GM19328 (cell line): Measurements from ENCODE around the gene SLC25A20.
"Not testable (repeated sequence)": the region's sequence is repeated elsewhere in the genome, so short reads cannot be mapped to it uniquely, and the experiment has no call there.

Experiments
- ATAC-seq: cut with Tn5 transposase; IDR thresholded peaks from one replicate; pipeline ENCODE4 v1.9.1; 2021; ENCODE audit warnings: mild to moderate bottlenecking, moderate library complexity; ENCODE audit not compliant: unreplicated experiment

Gene SLC25A20

DNA sequence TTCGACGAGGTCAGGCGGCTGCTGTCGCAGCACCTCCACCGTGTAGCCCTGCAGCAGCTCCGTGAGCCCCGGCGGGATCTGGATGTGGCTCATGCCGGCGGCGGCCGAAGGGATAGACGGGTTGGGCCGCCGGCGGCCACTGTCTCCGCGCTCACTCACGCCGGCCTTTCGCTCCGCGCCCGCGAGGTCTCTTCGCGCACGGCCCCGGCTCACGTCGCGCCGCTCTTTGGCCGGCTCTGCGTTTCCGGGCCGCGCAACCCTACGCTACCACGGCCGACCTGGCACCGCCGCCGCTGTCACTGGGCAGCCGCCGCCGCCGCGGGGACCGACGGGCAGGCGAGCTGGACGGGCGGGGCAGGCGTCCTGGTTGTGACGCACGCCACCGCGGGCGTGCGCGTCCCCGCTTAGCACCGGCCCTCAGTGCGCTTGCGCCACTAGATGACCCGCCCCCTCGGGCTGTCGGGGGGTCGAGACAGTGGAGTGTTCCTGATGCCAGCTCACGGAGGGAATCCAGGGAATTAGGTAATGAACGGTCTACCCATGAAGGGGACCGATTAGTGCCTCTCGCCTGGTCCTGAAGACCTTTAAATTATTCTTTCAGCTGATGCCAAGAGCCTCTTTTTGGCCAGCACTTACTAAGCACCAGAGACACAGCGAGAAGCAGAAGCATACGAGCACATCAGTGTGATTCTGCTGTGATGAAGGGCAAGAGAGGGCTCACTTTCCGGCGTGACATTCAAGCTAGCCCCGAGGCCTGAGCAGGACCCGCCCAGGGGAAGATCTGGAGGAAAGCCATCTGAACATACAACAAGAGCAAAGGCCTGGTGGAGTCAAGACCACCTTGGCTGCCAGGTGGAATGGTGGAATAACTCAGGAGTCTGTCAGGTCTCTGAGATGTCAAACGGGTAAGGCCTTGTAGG lies 50.9 kb downstream of the SLC25A20 start, which contains the start of gene PRKAR2A:
TSS of gene PRKAR2A (minus strand) at position 371 of the 920 bp plus-strand sequence. CDS start at position 93, 278 bp downstream.
- ATAC-seq = peak; percentile 88

DNA sequence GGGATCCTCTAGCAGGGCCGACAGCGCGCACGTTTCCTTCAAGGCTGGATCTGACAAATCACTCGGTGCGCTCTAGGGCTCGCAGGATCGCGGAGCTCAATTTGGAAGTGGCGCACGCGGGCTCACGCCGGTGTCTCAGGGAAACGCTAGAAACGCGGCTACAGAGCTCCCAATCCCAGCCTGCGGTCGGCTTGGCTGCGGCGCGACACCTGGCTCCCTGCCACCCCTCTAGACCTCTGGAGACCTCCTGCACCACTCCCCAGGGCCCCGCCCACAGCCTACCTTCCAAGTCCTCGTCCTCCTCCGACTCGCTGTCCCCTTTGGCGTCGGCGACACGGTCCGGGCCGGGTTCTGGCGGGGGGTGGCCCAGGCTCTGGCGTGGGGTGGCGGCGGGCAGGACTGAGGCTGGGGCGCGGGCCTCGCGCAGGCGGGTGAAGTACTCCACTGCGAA lies 51.6 kb downstream of the SLC25A20 start:
- ATAC-seq = peak; percentile 20

DNA sequence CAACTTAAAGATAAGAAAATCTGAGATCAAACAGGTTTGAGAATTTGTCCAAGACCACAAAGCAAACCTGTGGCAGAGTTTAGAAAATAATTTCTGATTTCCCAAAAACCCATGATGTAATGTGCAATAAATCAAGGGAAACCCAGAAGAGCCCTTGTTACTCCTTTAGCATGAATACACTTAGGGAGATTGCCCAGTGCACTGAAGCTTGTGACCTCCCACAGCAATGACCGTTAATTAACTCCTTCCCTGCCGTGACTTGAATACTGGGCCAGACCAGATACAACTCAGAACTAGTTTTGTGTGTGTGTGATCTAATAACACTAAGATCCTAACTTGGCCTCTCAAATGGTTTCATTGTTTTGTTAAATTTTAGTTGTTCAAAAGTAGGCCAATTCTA lies 53.5 kb downstream of the SLC25A20 start:
- no peak for ATAC-seq

DNA sequence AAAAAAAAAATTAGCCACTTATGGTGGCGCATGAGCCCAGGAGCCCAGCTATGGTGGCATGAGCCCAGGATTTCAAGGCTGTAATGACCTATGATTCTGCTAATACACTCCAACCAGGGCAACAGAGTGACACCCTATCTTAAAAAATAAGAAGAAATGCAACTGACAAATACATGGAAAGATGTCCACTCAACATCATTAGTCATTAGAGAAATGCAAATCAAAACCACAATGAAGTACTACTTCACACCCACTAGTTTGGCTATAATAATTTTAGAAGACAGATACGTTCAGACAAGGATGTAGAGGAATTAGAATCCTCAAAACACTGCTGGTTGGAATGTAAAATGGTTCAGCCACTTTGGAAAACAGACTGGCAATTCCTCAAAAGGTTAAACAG lies 61.5 kb downstream of the SLC25A20 start:
- no peak for ATAC-seq

DNA sequence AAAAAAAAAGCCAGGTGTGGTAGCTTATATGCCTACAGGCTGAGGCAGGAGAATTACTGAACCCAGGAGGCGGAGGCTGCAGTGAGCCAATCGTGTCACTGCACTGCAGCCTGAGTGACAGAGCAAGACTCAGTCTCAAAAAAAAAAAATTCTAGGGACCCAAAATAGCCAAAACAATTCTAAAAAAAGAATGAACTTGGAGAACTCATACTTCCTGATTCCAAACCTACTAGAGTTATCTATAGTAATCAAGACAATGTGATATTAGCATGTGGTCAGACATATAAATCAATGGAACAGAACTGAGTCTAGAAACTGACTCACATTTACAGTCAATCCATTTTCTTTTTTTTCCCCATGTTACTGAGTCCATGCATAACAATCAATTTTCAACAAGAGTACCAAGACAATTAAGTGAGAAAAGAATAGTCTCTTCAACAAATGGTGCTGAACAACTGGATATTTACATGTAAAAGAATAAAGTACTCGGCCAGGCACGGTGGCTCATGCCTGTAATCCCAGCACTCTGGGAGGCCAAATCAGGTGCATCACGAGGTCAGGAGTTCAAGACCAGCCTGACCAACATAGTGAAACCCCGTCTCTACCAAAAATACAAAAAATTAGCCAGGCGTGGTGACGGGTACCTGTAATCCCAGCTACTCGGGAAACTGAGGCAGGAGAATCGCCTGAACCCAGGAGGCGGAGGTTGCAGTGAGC lies 62.9 kb downstream of the SLC25A20 start:
- no peak for ATAC-seq

DNA sequence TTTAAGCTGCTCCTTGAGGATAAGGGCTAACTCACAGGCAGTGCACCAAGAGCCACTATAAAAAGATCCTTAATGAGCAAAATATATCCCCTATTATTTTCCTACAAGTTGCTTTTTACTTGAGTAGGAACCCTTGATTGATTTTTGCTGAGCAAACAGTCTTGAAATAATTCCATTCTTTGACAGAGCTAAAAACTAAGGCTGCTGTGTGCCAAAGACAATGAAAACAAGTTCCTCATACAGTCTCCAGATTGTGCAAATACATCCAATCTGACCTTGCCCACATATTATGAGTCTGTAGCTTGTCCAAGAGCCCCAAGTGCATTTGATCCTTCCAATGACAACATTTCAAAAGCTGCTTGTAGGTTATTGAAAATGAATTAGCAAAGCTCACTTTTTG lies 66.0 kb downstream of the SLC25A20 start:
- ATAC-seq = no peak

DNA sequence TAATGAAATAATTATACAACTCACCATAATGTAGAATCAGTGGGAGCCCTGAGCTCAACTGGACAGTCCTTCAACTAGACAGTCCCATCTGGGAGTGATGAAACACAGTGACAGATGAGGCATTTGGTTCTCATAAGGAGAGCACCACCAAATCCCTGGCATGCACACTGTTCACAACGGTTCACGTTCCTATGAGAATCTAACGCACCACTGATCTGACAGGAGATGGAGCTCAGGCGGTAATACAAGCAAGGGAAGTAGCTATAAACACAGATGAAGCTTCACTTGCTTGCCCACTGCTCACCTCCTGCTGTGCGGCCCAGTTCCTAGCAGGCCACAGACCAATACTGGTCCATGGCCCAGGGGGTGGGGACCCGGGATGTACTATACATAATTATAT lies 68.0 kb downstream of the SLC25A20 start:
- ATAC-seq = no peak

DNA sequence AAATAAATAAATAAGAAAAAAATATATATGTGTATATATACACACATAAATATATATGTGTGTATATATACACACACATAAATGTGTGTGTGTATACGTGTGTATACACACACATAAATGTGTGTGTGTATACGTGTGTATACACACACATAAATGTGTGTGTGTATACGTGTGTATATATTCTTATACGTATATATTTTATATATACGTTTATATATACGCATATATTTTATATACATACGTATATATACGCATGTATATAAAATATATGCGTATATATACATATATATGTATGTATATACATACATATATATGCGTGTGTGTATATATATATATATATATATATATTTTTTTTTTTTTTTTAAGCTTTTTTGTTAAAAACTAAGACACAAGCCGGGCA lies 69.2 kb downstream of the SLC25A20 start:
- not testable (repeated sequence) for ATAC-seq

DNA sequence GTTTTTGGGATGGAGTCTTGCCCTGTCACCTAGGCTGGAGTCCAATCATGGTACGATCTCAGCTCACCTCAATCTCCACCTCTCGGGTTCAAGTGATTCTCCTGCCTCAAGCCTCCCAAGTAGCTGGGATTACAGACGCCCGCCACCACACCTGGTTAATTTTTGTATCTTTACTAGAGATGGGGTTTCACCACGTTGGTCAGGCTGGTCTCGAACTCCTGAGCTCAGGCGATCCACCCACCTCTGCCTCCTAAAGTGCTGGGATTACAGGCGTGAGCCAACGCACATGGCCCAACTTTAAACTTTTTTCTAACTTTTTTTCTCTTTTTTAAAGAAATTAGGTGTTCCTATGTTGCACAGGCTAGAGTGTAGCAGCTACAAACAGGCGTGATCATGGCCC lies 70.8 kb downstream of the SLC25A20 start:
- not testable (repeated sequence) for ATAC-seq

DNA sequence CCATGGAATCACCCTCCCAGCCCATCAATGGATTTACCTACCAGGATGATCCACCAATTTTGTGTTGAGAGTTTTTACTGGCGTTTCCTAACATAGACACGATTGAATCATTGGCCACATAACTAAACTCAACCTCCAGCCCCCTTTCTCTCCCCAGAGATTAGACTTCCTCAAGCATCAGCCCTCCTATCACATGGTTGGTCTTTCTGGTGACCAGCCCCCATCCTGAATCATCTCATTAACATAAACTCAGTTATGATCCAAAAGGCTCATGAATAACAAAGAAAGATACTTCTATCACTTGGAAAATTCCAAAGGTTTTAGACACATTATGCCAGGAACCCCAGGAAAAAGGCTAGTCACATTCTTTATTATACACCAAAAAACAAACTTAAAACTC lies 72.2 kb downstream of the SLC25A20 start:
- no peak for ATAC-seq

DNA sequence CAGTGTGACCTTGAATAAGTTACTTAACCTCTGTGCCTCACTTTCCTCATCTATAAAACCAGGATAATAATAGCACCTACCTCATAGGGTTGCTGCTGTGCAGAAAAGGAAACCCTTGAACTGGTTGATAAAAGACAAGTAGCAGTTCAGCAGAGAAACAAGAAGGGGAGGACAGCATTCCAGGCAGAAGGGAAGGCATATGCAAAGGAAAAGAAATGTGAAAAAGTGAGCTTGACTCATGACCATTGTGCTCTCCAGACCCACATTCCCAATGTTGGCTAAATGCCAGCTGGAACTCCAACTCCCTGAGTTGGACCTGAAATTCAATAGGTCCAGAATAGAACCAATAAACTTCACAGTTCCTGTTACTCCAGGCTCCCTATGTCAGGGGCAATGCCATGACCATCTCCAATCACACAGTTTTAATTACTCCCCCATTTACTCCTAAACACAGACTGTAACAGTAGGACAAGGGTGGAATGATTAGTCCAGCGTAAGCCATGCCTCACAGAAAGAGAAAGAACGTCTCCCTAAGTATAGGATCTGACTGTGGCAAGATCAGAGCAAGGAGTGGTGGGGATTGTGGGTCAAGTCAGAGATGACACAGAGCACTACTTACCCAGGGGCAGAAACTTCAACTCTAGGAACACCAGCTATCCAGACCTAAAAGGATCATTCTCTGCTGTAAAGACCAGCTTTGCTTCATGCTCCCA lies 77.9 kb downstream of the SLC25A20 start:
- ATAC-seq = no peak

DNA sequence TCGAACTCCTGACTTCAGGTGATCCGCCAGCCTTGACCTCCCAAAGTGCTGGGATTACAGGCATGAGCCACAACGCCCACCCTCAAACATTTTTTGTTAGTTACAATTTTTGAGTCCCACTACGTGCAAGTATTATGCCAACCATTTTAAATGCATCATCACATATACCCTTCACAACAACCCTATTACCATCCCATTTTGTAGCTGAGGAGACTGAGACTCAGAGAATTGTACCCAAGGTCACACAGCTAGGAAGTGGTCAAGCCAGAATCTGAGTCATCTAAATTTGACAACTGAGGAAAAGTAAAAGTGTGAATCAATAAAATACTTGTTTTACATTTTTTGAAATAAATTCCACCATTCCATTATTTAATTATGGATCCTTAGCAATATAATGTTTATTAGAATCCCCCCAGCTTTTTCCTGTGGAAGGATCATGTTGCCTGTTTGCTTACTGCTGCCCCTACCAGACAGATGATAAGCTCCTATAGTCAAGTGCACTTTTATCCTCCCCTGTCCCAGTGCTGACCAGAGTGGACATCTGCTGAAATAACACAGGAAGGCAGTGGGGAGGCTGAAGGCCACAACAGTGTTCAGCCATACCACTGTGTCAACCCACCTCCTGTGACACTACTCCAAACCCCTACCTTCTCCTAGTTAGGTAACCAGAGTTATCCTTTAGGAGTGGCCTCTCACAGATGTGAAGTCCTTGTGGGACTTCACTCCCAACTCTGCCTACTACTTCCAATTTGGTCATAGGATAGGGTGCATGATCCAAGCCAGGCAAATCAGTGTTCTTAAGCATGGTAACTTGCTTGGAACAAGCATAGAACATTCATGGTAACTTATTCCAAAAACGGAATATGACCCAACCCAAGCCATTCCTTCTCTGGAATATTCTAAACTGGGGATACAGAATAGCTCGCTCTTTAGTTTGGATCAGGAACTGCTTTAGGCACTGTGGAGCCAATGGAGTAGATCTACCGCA lies 79.2 kb downstream of the SLC25A20 start:
- ATAC-seq = no peak

DNA sequence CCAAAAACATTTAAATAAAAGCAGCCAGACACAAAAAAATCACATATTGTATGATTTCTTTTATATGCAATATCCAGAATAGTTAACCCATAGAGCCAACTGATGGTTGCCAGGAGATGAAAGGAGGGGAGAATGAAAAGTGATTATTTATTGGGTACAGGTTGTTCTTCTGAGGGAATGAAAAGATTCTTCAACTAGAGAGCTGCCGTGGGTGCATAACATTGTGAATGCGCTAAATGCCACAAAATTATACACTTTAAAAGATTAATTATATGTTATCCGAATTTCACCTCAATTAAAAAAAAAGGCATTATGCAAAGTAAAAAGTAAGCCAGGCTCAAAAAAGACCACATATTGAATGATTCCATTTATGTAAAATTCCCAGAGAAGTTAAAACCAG lies 87.2 kb downstream of the SLC25A20 start:
- ATAC-seq = no peak
